Inferior parietal cortex (tissue), 1 donor: ENCODE results near the gene CLMP.

Experiments
- DNase-seq: peaks from one replicate; pipeline ENCODE4 v3.0.0-alpha.2; 2016; ENCODE audit errors: extremely low spot score

The CLMP gene

GRCh38 chr11:123056835-123057491, 138.1 kb downstream of the CLMP start:
- DNase-seq: no peak

GRCh38 chr11:123055191-123055901, 139.7 kb downstream of the CLMP start:
- DNase-seq: no peak

GRCh38 chr11:123054301-123055065, 140.6 kb downstream of the CLMP start:
- peak; percentile 89 for DNase-seq

- DNase-seq: no peak
Observed at GRCh38 chr11:123052901-123053721, 141.9 kb downstream of the CLMP start.

GRCh38 chr11:123051634-123052033, 143.4 kb downstream of the CLMP start:
- DNase-seq: no peak

GRCh38 chr11:123051146-123051545, 143.9 kb downstream of the CLMP start:
- DNase-seq: no peak

GRCh38 chr11:123047947-123048293, 147.1 kb downstream of the CLMP start:
- no peak for DNase-seq

- DNase-seq: no peak
Observed at GRCh38 chr11:123047266-123047946, 147.6 kb downstream of the CLMP start.

- no peak for DNase-seq
Observed at GRCh38 chr11:123046473-123047259, 148.4 kb downstream of the CLMP start.

GRCh38 chr11:123045101-123045500, 149.9 kb downstream of the CLMP start:
- no peak for DNase-seq

GRCh38 chr11:123041185-123041584, 153.9 kb downstream of the CLMP start:
- no peak for DNase-seq

GRCh38 chr11:123040111-123040432, 155.0 kb downstream of the CLMP start:
- DNase-seq: no peak

- no peak for DNase-seq
Observed at GRCh38 chr11:123035831-123036230, 159.2 kb downstream of the CLMP start.

GRCh38 chr11:123034597-123034996, 160.5 kb downstream of the CLMP start:
- no peak for DNase-seq

GRCh38 chr11:123033895-123034294, 161.2 kb downstream of the CLMP start:
- no peak for DNase-seq

GRCh38 chr11:123030517-123030916, 164.5 kb downstream of the CLMP start:
- DNase-seq: no peak

GRCh38 chr11:123020968-123021367, 174.1 kb downstream of the CLMP start:
- DNase-seq: peak; percentile 45
